ENCODE measurements around the gene ZNF181. TPM values are rescaled to one million over a fixed set of nuclear protein-coding genes. Genes with fewer than 3 reads are reported as not detected.

The ZNF181 gene
- total RNA-seq, 1 experiment from 2014 or later: 17.2 TPM

GRCh38 chr19:34774857-34775256, 40.8 kb downstream of the ZNF181 start:
- no peaks in the 10 kb centered on the region for H3K27me3 ChIP-seq (ENCODE audit: low read length)
- CTCF ChIA-PET: no interaction called here
- no peaks in the 10 kb centered on the region for H3K9me3 ChIP-seq (ENCODE audit: low read length)
- no peak for ATAC-seq
- no peaks in the 10 kb centered on the region for H3K4me1 ChIP-seq (ENCODE audit: insufficient read depth, low read length)
- no peaks in the 10 kb centered on the region for H4K20me1 ChIP-seq (ENCODE audit: low read length)
- H2AFZ ChIP-seq (ENCODE audit: low read length): no peak overlapping the region
- H3K9me2 ChIP-seq (replicated peaks; ENCODE audit: low read length): no peaks in the 10 kb centered on the region
- no peak for DNase-seq
- H3K27ac ChIP-seq (ENCODE audit: low read length): no peak overlapping the region
- no peaks in the 10 kb centered on the region for H3F3A ChIP-seq (ENCODE audit: low read length, unreplicated experiment)
- intact Hi-C loops (cut with micrococcal nuclease): no loop called here
- no peaks in the 10 kb centered on the region for H3K36me3 ChIP-seq (ENCODE audit: low read depth, low read length)
- BruUV-seq (replicated peaks): no TSS peak
- H3K79me2 ChIP-seq (ENCODE audit: low read length): no peaks in the 10 kb centered on the region
- H3K9ac ChIP-seq (ENCODE audit: low read length): no peak overlapping the region
- TF ChIP-seq, protein P1, sequence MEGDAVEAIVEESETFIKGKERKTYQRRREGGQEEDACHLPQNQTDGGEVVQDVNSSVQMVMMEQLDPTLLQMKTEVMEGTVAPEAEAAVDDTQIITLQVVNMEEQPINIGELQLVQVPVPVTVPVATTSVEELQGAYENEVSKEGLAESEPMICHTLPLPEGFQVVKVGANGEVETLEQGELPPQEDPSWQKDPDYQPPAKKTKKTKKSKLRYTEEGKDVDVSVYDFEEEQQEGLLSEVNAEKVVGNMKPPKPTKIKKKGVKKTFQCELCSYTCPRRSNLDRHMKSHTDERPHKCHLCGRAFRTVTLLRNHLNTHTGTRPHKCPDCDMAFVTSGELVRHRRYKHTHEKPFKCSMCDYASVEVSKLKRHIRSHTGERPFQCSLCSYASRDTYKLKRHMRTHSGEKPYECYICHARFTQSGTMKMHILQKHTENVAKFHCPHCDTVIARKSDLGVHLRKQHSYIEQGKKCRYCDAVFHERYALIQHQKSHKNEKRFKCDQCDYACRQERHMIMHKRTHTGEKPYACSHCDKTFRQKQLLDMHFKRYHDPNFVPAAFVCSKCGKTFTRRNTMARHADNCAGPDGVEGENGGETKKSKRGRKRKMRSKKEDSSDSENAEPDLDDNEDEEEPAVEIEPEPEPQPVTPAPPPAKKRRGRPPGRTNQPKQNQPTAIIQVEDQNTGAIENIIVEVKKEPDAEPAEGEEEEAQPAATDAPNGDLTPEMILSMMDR (conservative IDR thresholded peaks at IDR 0.05; ENCODE audit: low read depth, low read length): no peak
- TF ChIP-seq EZH2 (IDR thresholded peaks at IDR 0.05; ENCODE audit: low read length, unreplicated experiment) (no peak), EZH2phosphoT487 (IDR thresholded peaks at IDR 0.05; ENCODE audit: borderline replicate concordance, low read length) (no peak)
- H3K4me2 ChIP-seq (ENCODE audit: low read length): no peak overlapping the region
- POLR2A ChIA-PET (ENCODE audit: unreplicated experiment): no interaction called here
- no peak overlapping the region for H3K4me3 ChIP-seq (ENCODE audit: low read length)

DNA sequence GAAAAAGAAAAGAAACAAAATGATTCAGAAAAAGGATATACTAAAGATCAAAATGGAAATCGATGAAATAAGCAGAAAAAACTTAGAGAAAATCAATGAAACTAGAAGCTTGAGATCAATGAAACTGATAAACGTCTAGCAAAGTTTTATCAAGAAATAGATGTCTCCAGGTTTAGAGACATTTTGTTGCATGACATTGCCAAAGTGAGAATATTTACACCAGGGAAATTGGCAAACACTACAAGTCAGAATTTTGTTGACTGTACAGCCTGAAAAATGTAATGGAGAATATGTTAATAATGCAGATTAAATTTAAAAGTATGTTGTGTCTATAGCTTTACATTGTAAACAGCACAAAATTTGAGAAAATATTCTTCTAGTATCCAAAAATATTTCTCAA, 44.3 kb downstream of the ZNF181 start:
- Histone ChIP-seq H3K27me3 (ENCODE audit: low read length) (no peaks in the 10 kb centered on the region), H3K9me3 (ENCODE audit: low read length) (no peaks in the 10 kb centered on the region), H3K4me2 (ENCODE audit: low read length) (no peak overlapping the region), H3K4me3 (ENCODE audit: low read length) (no peak overlapping the region), H3K79me2 (ENCODE audit: low read length) (no peaks in the 10 kb centered on the region), H3K4me1 (ENCODE audit: insufficient read depth, low read length) (no peaks in the 10 kb centered on the region), H3K9ac (ENCODE audit: low read length) (no peak overlapping the region), H3F3A (ENCODE audit: low read length, unreplicated experiment) (no peaks in the 10 kb centered on the region), H3K36me3 (ENCODE audit: low read depth, low read length) (no peaks in the 10 kb centered on the region), H3K27ac (ENCODE audit: low read length) (no peak overlapping the region), H2AFZ (ENCODE audit: low read length) (no peak overlapping the region), H3K9me2 (replicated peaks; ENCODE audit: low read length) (no peaks in the 10 kb centered on the region), H4K20me1 (ENCODE audit: low read length) (no peaks in the 10 kb centered on the region)
- intact Hi-C loops (cut with micrococcal nuclease): no loop called here
- POLR2A ChIA-PET (ENCODE audit: unreplicated experiment): no interaction called here
- DNase-seq (no peak), ATAC-seq (no peak)
- no TSS peak for BruUV-seq (replicated peaks)
- CTCF ChIA-PET: no interaction called here
- no peak for TF ChIP-seq EZH2 (IDR thresholded peaks at IDR 0.05; ENCODE audit: low read length, unreplicated experiment)
- TF ChIP-seq EZH2phosphoT487 (IDR thresholded peaks at IDR 0.05; ENCODE audit: borderline replicate concordance, low read length): no peak
- TF ChIP-seq, protein P1 (conservative IDR thresholded peaks at IDR 0.05; ENCODE audit: low read depth, low read length): no peak

- Histone ChIP-seq H3K4me2 (ENCODE audit: low read length) (no peak overlapping the region), H4K20me1 (ENCODE audit: low read length) (no peaks in the 10 kb centered on the region), H3K27ac (ENCODE audit: low read length) (no peak overlapping the region), H3K9ac (ENCODE audit: low read length) (no peak overlapping the region), H3K36me3 (ENCODE audit: low read depth, low read length) (no peaks in the 10 kb centered on the region), H3K9me3 (ENCODE audit: low read length) (no peaks in the 10 kb centered on the region), H2AFZ (ENCODE audit: low read length) (no peak overlapping the region), H3K4me1 (ENCODE audit: insufficient read depth, low read length) (no peaks in the 10 kb centered on the region), H3F3A (ENCODE audit: low read length, unreplicated experiment) (no peaks in the 10 kb centered on the region), H3K27me3 (ENCODE audit: low read length) (no peaks in the 10 kb centered on the region), H3K4me3 (ENCODE audit: low read length) (no peak overlapping the region), H3K9me2 (replicated peaks; ENCODE audit: low read length) (no peaks in the 10 kb centered on the region), H3K79me2 (ENCODE audit: low read length) (no peaks in the 10 kb centered on the region)
- no TSS peak for BruUV-seq (replicated peaks)
- no peak for DNase-seq
- POLR2A ChIA-PET (ENCODE audit: unreplicated experiment): no interaction called here
- intact Hi-C loops (cut with micrococcal nuclease): no loop called here
- no peak for ATAC-seq
- TF ChIP-seq, protein P1 (conservative IDR thresholded peaks at IDR 0.05; ENCODE audit: low read depth, low read length): no peak
- no peak for TF ChIP-seq EZH2phosphoT487 (IDR thresholded peaks at IDR 0.05; ENCODE audit: borderline replicate concordance, low read length)
- TF ChIP-seq EZH2 (IDR thresholded peaks at IDR 0.05; ENCODE audit: low read length, unreplicated experiment): no peak
- CTCF ChIA-PET: no interaction called here
Observed at GRCh38 chr19:34779652-34780051, 45.6 kb downstream of the ZNF181 start.

Data from PC-3 (cell line).